ENCODE measurements around the gene CPN2. TPM values are rescaled to one million over a fixed set of nuclear protein-coding genes. Genes with fewer than 3 reads are reported as not detected.
A peak's percentile ranks its signal among the peaks of the same experiment; 100 is the strongest.

CPN2 gene
- total and polyA plus RNA-seq, 4 donors: not detected

DNA sequence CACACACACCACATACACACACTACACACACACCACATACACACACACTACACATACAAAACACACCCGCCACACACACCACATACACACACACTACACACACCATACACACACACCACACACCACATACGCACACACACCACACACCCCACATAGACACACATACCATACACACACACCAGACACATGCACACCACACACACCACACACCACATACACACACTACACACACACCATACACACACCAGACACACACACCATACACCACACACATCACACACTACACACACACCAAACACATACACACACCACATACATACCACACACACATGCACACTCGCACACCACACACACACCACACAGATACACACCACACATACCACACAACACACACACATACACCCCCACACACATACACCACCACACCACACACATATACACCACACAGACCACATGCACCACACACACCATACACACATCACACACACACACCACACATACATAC lies 26.3 kb downstream of the CPN2 start:
- Histone ChIP-seq H3K27me3 (ENCODE audit: control insufficient read depth in 3 of 3, insufficient read depth in 3 of 3, low read length in 2 of 3) (peaks cover 0 to 3% (median 0%) of the 10 kb centered on the region in 3 donors), H3K9ac (ENCODE audit: insufficient read depth in 1 of 2, low read length in 2 of 2) (no peak overlapping the region), H3K4me3 (no peak overlapping the region), H3K4me1 (ENCODE audit: control insufficient read depth in 5 of 5, insufficient read depth in 5 of 5, low read length in 5 of 5) (peaks cover 0 to 13% (median 0%) of the 10 kb centered on the region in 5 donors), H3K9me3 (ENCODE audit: control insufficient read depth in 4 of 4, insufficient read depth in 3 of 4, low read length in 3 of 4) (no peaks in the 10 kb centered on the region), H3K36me3 (ENCODE audit: control insufficient read depth in 4 of 4, insufficient read depth in 4 of 4, low read length in 4 of 4) (no peaks in the 10 kb centered on the region), H3K27ac (ENCODE audit: low read depth in 1 of 2, low read length in 1 of 2) (no peak overlapping the region)
- no peak for DNase-seq
- no peak for ATAC-seq (ENCODE audit: insufficient read depth, low FRiP score)
- TF ChIP-seq, protein P1, sequence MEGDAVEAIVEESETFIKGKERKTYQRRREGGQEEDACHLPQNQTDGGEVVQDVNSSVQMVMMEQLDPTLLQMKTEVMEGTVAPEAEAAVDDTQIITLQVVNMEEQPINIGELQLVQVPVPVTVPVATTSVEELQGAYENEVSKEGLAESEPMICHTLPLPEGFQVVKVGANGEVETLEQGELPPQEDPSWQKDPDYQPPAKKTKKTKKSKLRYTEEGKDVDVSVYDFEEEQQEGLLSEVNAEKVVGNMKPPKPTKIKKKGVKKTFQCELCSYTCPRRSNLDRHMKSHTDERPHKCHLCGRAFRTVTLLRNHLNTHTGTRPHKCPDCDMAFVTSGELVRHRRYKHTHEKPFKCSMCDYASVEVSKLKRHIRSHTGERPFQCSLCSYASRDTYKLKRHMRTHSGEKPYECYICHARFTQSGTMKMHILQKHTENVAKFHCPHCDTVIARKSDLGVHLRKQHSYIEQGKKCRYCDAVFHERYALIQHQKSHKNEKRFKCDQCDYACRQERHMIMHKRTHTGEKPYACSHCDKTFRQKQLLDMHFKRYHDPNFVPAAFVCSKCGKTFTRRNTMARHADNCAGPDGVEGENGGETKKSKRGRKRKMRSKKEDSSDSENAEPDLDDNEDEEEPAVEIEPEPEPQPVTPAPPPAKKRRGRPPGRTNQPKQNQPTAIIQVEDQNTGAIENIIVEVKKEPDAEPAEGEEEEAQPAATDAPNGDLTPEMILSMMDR (IDR thresholded peaks at IDR 0.05; ENCODE audit: control extremely low read depth, extremely low read depth): no peak
- WGBS, 2 donors: 98% methylated on average over 3 of the region's 3 CpGs

DNA sequence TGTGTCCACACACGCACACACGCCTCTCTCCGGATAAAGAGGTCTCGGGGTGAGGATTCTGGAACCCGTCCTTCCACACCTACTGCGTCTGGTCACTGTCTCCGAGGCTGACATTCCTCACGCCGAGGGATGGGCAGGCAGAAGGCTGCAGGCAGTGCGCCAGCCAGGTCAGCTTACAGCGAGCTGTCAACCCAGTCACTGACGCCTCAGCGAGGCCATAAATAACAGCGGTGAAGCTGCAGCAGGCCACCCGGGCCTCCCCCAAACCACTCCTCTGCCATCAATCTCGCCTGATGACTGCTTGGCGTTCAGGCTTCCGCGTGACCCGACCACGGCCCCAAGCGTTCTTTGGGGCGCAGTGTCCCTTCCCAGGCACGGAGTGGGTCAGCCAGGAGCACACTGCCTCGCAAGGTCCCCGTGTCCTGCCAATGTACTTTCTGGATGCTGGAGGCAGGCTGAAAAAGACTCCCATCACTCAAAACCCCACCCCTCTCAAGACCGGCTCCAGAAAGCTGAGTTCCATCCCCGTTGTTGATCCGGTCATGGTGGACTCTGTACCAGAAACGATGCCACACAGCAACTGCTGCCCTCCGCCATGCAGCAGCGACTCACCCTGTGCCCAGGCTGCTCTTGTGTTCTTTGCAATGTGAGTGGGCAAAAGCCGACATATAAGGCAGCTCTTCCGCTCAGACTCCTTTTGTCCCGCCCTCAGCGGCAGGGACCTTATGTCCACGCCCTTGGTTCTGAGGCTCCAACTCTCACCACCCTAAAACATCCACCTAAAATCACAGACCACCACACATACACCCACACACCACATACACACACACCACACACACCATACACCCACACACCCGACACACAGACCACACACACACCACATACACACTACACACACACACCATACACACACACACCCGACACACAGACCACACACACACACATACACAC lies 27.1 kb downstream of the CPN2 start:
- H3K36me3 ChIP-seq (ENCODE audit: control insufficient read depth in 4 of 4, insufficient read depth in 4 of 4, low read length in 4 of 4): no peaks in the 10 kb centered on the region
- H3K9me3 ChIP-seq (ENCODE audit: control insufficient read depth in 4 of 4, insufficient read depth in 3 of 4, low read length in 3 of 4): peaks cover 0 to 4% (median 0%) of the 10 kb centered on the region in 4 donors
- H3K27me3 ChIP-seq (ENCODE audit: control insufficient read depth in 3 of 3, insufficient read depth in 3 of 3, low read length in 2 of 3): peaks cover 0 to 3% (median 0%) of the 10 kb centered on the region in 3 donors
- H3K4me1 ChIP-seq (ENCODE audit: control insufficient read depth in 5 of 5, insufficient read depth in 5 of 5, low read length in 5 of 5): peaks cover 0 to 13% (median 0%) of the 10 kb centered on the region in 5 donors
- ATAC-seq (ENCODE audit: insufficient read depth, low FRiP score) (peak; percentile 55), DNase-seq (peak; percentile 53 to 67 (median 66))
- peak overlapping the region in 1 of 2 donors; percentile 75 for H3K27ac ChIP-seq (ENCODE audit: low read depth in 1 of 2, low read length in 1 of 2)
- WGBS, 2 donors: 21 to 35% methylated on average over 39 of the region's 39 CpGs
- no peak overlapping the region for H3K9ac ChIP-seq (ENCODE audit: insufficient read depth in 1 of 2, low read length in 2 of 2)
- H3K4me3 ChIP-seq: no peak overlapping the region
- TF ChIP-seq, protein P1 (IDR thresholded peaks at IDR 0.05; ENCODE audit: control extremely low read depth, extremely low read depth): no peak

DNA sequence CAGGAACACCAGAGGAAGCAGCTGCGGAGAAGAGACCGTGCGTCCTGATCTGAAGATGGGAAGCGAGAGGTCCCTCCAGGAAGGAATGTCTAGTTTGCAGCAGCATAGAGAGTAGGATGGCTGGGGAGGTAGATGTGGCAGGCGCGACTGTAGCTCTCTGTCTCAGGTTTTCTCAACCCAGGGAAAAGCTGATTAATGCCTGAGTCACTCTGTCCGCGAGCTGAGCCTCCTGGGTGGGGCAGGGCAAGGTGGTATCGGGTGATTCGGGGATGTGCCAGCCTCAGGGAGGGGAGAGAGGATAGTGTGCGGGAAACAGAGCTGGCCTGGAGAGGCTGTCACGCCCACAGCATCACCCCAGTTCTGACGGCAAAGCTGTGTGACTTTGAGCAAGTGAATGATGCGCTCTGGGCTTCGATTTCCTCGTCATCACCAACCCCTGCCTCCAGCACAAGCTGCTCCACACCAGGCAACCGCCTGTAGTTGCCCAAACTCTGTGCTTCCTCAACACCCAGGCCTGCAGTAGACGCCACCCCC lies 28.4 kb downstream of the CPN2 start:
- ATAC-seq (ENCODE audit: insufficient read depth, low FRiP score): no peak
- peaks cover 0 to 8% (median 4%) of the 10 kb centered on the region in 4 donors for H3K9me3 ChIP-seq (ENCODE audit: control insufficient read depth in 4 of 4, insufficient read depth in 3 of 4, low read length in 3 of 4)
- peaks cover 0 to 13% (median 0%) of the 10 kb centered on the region in 5 donors for H3K4me1 ChIP-seq (ENCODE audit: control insufficient read depth in 5 of 5, insufficient read depth in 5 of 5, low read length in 5 of 5)
- peaks cover 0 to 3% (median 0%) of the 10 kb centered on the region in 3 donors for H3K27me3 ChIP-seq (ENCODE audit: control insufficient read depth in 3 of 3, insufficient read depth in 3 of 3, low read length in 2 of 3)
- H3K27ac ChIP-seq (ENCODE audit: low read depth in 1 of 2, low read length in 1 of 2): no peak overlapping the region
- DNase-seq: no peak
- H3K9ac ChIP-seq (ENCODE audit: insufficient read depth in 1 of 2, low read length in 2 of 2): no peak overlapping the region
- 73 to 79% methylated on average over 18 of the region's 18 CpGs for WGBS, 2 donors
- no peaks in the 10 kb centered on the region for H3K36me3 ChIP-seq (ENCODE audit: control insufficient read depth in 4 of 4, insufficient read depth in 4 of 4, low read length in 4 of 4)
- TF ChIP-seq, protein P1 (IDR thresholded peaks at IDR 0.05; ENCODE audit: control extremely low read depth, extremely low read depth): no peak
- no peak overlapping the region for H3K4me3 ChIP-seq

Measured in lung (tissue), 12 donors.